Ovary (tissue), 3 donors: Measurements from ENCODE around the gene RPL37.

Experiments
- EP300 ChIP-seq: sonication (generic); formaldehyde crosslinking; IDR thresholded peaks from one replicate; pipeline ENCODE4 v1.6.1; 2017; ENCODE audit warnings: antibody characterized with exemption
- TF ChIP-seq, protein P1 (sequence below), 3 donors: fragments of 450-650 bp in 2 of 3; fragments of 200-600 bp in 1 of 3; IDR thresholded peaks; one replicate each; pipeline versions ENCODE4 v1.5.1 to v1.8.0; 2016 to 2022; ENCODE audit warnings: antibody characterized with exemption in 3 of 3, mild to moderate bottlenecking in 1 of 3
- donor health status: DM: no; HTN: no; CAD: no.

GRCh38 chr5:40828021-40828631 lies 6.9 kb downstream of the RPL37 start:
- TF ChIP-seq, protein P1, sequence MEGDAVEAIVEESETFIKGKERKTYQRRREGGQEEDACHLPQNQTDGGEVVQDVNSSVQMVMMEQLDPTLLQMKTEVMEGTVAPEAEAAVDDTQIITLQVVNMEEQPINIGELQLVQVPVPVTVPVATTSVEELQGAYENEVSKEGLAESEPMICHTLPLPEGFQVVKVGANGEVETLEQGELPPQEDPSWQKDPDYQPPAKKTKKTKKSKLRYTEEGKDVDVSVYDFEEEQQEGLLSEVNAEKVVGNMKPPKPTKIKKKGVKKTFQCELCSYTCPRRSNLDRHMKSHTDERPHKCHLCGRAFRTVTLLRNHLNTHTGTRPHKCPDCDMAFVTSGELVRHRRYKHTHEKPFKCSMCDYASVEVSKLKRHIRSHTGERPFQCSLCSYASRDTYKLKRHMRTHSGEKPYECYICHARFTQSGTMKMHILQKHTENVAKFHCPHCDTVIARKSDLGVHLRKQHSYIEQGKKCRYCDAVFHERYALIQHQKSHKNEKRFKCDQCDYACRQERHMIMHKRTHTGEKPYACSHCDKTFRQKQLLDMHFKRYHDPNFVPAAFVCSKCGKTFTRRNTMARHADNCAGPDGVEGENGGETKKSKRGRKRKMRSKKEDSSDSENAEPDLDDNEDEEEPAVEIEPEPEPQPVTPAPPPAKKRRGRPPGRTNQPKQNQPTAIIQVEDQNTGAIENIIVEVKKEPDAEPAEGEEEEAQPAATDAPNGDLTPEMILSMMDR (IDR thresholded peaks at IDR 0.05): no peak
- no peak for TF ChIP-seq EP300
